Activated CD4-positive, alpha-beta T cell treated with anti-CD3 and anti-CD28 coated beads, Interleukin-2, amount 10 ng/mL, durations not matched to agents 7 days and 5 days (primary cell): ENCODE data around the gene WDR70. TPM values are rescaled to one million over a fixed set of nuclear protein-coding genes. Genes with fewer than 3 reads are reported as not detected.
"Not testable (repeated sequence)": the region's sequence is repeated elsewhere in the genome, so short reads cannot be mapped to it uniquely, and the experiment has no call there.

Experiments used
- CTCF ChIA-PET: fragments of 350-600 bp; sonication (Branson Sonifier 250); formaldehyde crosslinking; loops from one replicate; lab custom pipeline; 2021; ENCODE audit warnings: antibody characterized with exemption; lab: Charles Lee
- POLR2A ChIA-PET: fragments of 350-600 bp; sonication (Branson Sonifier 250); formaldehyde crosslinking; loops from one replicate; lab custom pipeline; 2021; ENCODE audit warnings: antibody characterized with exemption; lab: Charles Lee
- DNase-seq: peaks from one replicate; pipeline ENCODE4 v3.0.0-alpha.2; 2020
- H3K27ac Mint-ChIP-seq: one replicate; pipeline ENCODE4 v1.8.0; 2021; ENCODE audit warnings: mild to moderate bottlenecking, moderate library complexity, mixed read lengths
- H3K27me3 Mint-ChIP-seq: one replicate; pipeline ENCODE4 v1.8.0; 2021; ENCODE audit warnings: mixed read lengths
- H3K36me3 Mint-ChIP-seq: one replicate; pipeline ENCODE4 v1.8.0; 2021; ENCODE audit warnings: low read depth, mixed read lengths
- H3K4me1 Mint-ChIP-seq: one replicate; pipeline ENCODE4 v1.8.0; 2021; ENCODE audit warnings: mixed read lengths
- H3K4me3 Mint-ChIP-seq: one replicate; pipeline ENCODE4 v1.8.0; 2021; ENCODE audit warnings: mild to moderate bottlenecking, moderate library complexity, mixed read lengths
- H3K9me3 Mint-ChIP-seq: one replicate; pipeline ENCODE4 v1.8.0; 2021; ENCODE audit warnings: mixed read lengths
- total RNA-seq, 2 experiments: library from RNA; stranded (reverse); gene quantifications; one replicate each; pipeline ENCODE4 v1.2.3, GENCODE V29; 2021

Gene WDR70
- total RNA-seq, 2 experiments from 2014 or later = 31.8 to 38.3 TPM

GRCh38 chr5:37767961-37768360, 388.8 kb downstream of the WDR70 start:
- H3K27me3 Mint-ChIP-seq = no peaks in the 10 kb centered on the region
- no peaks in the 10 kb centered on the region for H3K4me1 Mint-ChIP-seq
- DNase-seq = no peak
- ChIA-PET CTCF (interaction anchor here (0.9 kb wide), 1 partner anchor 9 kb away, joined by 3 read pairs; no protein-coding TSS in a partner anchor), POLR2A (no interaction called here)
- H3K36me3 Mint-ChIP-seq = no peaks in the 10 kb centered on the region
- H3K9me3 Mint-ChIP-seq = peaks cover 2% of the 10 kb centered on the region
- H3K27ac Mint-ChIP-seq = no peak overlapping the region
- no peak overlapping the region for H3K4me3 Mint-ChIP-seq

GRCh38 chr5:37768371-37768770, 389.3 kb downstream of the WDR70 start:
- POLR2A ChIA-PET = no interaction called here
- Mint-ChIP-seq H3K27ac (no peak overlapping the region), H3K4me3 (no peak overlapping the region), H3K36me3 (no peaks in the 10 kb centered on the region), H3K4me1 (no peaks in the 10 kb centered on the region), H3K9me3 (peaks cover 2% of the 10 kb centered on the region), H3K27me3 (no peaks in the 10 kb centered on the region)
- CTCF ChIA-PET = interaction anchor here (0.9 kb wide), 1 partner anchor 9 kb away, joined by 3 read pairs; no protein-coding TSS in a partner anchor
- DNase-seq = no peak

GRCh38 chr5:37769108-37769507, 390.0 kb downstream of the WDR70 start:
- peaks cover 7% of the 10 kb centered on the region for H3K9me3 Mint-ChIP-seq
- CTCF ChIA-PET = no interaction called here
- no peaks in the 10 kb centered on the region for H3K27me3 Mint-ChIP-seq
- POLR2A ChIA-PET = no interaction called here
- DNase-seq = no peak
- no peak overlapping the region for H3K27ac Mint-ChIP-seq
- H3K4me3 Mint-ChIP-seq = no peak overlapping the region
- no peaks in the 10 kb centered on the region for H3K36me3 Mint-ChIP-seq
- no peaks in the 10 kb centered on the region for H3K4me1 Mint-ChIP-seq

DNA sequence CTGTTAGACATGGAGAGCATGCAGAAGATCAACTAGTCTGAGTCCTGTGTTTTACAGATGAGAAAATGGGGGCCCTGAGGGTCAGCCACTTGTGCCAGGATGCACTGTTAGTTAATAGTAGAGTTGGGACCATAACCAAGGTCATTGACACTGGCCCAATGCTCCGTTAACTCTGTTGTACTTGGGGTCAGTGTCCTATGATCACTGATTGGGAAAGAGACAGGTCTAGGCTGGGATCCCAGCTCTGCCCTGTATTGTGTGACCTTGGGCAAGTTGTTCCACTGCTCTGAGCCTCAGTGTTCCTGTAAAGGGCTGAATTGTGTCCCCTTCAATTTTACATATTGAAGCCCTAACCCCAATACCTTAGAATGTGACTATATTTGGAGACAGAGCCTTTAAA, 390.7 kb downstream of the WDR70 start:
- DNase-seq = no peak
- no peaks in the 10 kb centered on the region for H3K36me3 Mint-ChIP-seq
- POLR2A ChIA-PET = no interaction called here
- CTCF ChIA-PET = no interaction called here
- H3K4me1 Mint-ChIP-seq = no peaks in the 10 kb centered on the region
- no peak overlapping the region for H3K27ac Mint-ChIP-seq
- no peaks in the 10 kb centered on the region for H3K27me3 Mint-ChIP-seq
- peaks cover 8% of the 10 kb centered on the region for H3K9me3 Mint-ChIP-seq
- H3K4me3 Mint-ChIP-seq = no peak overlapping the region

GRCh38 chr5:37770786-37771185, 391.7 kb downstream of the WDR70 start:
- Mint-ChIP-seq H3K9me3 (peaks cover 11% of the 10 kb centered on the region), H3K27ac (no peak overlapping the region), H3K4me3 (no peak overlapping the region), H3K4me1 (no peaks in the 10 kb centered on the region), H3K27me3 (no peaks in the 10 kb centered on the region), H3K36me3 (no peaks in the 10 kb centered on the region)
- CTCF ChIA-PET = no interaction called here
- POLR2A ChIA-PET = no interaction called here
- DNase-seq = no peak

- no peak overlapping the region for H3K4me3 Mint-ChIP-seq
- peaks cover 15% of the 10 kb centered on the region for H3K9me3 Mint-ChIP-seq
- H3K4me1 Mint-ChIP-seq = no peaks in the 10 kb centered on the region
- DNase-seq = no peak
- ChIA-PET CTCF (no interaction called here), POLR2A (no interaction called here)
- H3K36me3 Mint-ChIP-seq = no peaks in the 10 kb centered on the region
- no peaks in the 10 kb centered on the region for H3K27me3 Mint-ChIP-seq
- H3K27ac Mint-ChIP-seq = no peak overlapping the region
Measured at GRCh38 chr5:37771203-37771611, 392.1 kb downstream of the WDR70 start.

DNA sequence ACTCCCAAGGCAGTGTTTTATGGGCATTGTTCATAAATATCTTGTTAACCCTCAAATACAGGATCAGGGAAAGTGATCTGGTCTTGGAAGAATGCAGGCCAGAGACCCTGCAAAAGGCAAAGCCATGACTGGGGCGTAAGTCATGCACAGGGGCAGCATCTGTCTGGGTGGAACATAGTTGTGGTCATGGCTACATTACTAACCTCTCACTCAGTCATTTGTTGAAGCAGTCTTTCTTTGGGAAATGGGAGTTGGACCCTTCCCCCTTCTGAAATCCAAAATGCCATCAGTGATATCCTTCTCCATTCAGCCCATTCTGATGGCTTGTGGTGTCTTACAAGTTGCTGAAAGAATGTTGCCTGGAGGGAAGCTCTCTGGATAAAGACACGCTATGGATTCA, 392.6 kb downstream of the WDR70 start:
- no peaks in the 10 kb centered on the region for H3K4me1 Mint-ChIP-seq
- no peak overlapping the region for H3K4me3 Mint-ChIP-seq
- POLR2A ChIA-PET = no interaction called here
- DNase-seq = no peak
- CTCF ChIA-PET = no interaction called here
- no peaks in the 10 kb centered on the region for H3K27me3 Mint-ChIP-seq
- H3K36me3 Mint-ChIP-seq = no peaks in the 10 kb centered on the region
- H3K9me3 Mint-ChIP-seq = peaks cover 15% of the 10 kb centered on the region
- no peak overlapping the region for H3K27ac Mint-ChIP-seq

DNA sequence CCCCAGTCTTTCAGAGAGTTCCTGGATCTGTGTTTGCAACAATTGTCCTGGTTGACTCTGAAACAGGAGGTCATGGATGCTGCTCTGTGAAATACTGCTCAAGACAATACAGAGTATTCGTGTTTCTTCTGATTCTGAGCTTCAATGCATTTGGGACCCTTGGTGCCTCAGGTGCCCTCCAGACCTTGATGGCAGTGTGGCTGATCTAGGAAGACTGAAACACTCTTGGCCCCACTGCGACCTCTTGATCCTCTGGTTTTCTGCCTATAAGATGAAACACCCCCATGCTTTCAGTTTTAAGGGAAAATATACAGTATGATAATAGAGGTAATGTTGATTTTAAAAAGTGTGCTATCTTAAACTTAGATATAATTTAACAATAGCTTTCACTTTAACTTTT, 393.1 kb downstream of the WDR70 start:
- DNase-seq = no peak
- H3K27me3 Mint-ChIP-seq = no peaks in the 10 kb centered on the region
- no peaks in the 10 kb centered on the region for H3K4me1 Mint-ChIP-seq
- H3K4me3 Mint-ChIP-seq = no peak overlapping the region
- CTCF ChIA-PET = no interaction called here
- POLR2A ChIA-PET = no interaction called here
- peaks cover 15% of the 10 kb centered on the region for H3K9me3 Mint-ChIP-seq
- H3K36me3 Mint-ChIP-seq = no peaks in the 10 kb centered on the region
- H3K27ac Mint-ChIP-seq = no peak overlapping the region

GRCh38 chr5:37773809-37774208, 394.7 kb downstream of the WDR70 start:
- H3K4me3 Mint-ChIP-seq = no peak overlapping the region
- H3K27ac Mint-ChIP-seq = no peak overlapping the region
- H3K36me3 Mint-ChIP-seq = no peaks in the 10 kb centered on the region
- POLR2A ChIA-PET = no interaction called here
- no peaks in the 10 kb centered on the region for H3K27me3 Mint-ChIP-seq
- CTCF ChIA-PET = no interaction called here
- no peak for DNase-seq
- no peaks in the 10 kb centered on the region for H3K4me1 Mint-ChIP-seq
- H3K9me3 Mint-ChIP-seq = peaks cover 15% of the 10 kb centered on the region

DNA sequence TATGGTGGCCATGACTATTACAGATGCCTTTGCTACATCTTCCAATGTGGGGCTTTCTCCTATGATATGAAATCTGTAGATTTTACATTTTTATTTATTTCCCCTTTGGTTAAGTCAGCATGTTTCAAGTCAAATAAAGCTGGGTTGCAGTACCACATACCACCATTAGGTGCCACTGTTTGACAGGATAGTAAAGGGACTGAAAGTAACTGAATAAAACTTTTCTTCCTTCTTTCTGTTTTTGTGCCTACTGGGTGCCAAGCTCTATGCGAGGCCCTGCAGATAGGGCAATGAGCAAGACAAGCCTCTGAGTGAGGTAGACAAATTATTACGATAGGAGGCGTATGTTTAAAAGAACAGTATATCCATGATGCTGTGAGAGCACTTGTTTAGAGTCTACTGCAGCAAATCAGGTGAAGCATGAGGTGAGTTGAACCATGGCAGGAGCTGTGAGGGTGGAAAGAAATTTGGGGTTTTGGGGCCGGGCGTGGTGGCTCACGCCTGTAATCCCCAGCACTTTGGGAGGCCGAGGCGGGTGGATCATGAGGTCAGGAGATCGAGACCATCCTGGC, 395.9 kb downstream of the WDR70 start:
- Mint-ChIP-seq H3K4me1 (no peaks in the 10 kb centered on the region), H3K27me3 (no peaks in the 10 kb centered on the region), H3K36me3 (no peaks in the 10 kb centered on the region), H3K27ac (no peak overlapping the region), H3K4me3 (no peak overlapping the region), H3K9me3 (peaks cover 15% of the 10 kb centered on the region)
- POLR2A ChIA-PET = no interaction called here
- peak; percentile 32 for DNase-seq
- CTCF ChIA-PET = interaction anchor here (1.1 kb wide), 1 partner anchor 9 kb away, joined by 4 read pairs; no protein-coding TSS in a partner anchor

GRCh38 chr5:37776826-37777225, 397.7 kb downstream of the WDR70 start:
- CTCF ChIA-PET = interaction anchor here (0.7 to 1.4 kb wide), 2 partner anchors 9 to 54 kb away, joined by 3 read pairs; no protein-coding TSS in a partner anchor
- no peak overlapping the region for H3K4me3 Mint-ChIP-seq
- no peaks in the 10 kb centered on the region for H3K36me3 Mint-ChIP-seq
- no peaks in the 10 kb centered on the region for H3K27me3 Mint-ChIP-seq
- H3K9me3 Mint-ChIP-seq = peaks cover 13% of the 10 kb centered on the region
- no peaks in the 10 kb centered on the region for H3K4me1 Mint-ChIP-seq
- POLR2A ChIA-PET = no interaction called here
- no peak overlapping the region for H3K27ac Mint-ChIP-seq
- no peak for DNase-seq

- Mint-ChIP-seq H3K27me3 (no peaks in the 10 kb centered on the region), H3K9me3 (peaks cover 13% of the 10 kb centered on the region), H3K4me3 (no peak overlapping the region), H3K27ac (no peak overlapping the region), H3K36me3 (no peaks in the 10 kb centered on the region), H3K4me1 (no peaks in the 10 kb centered on the region)
- ChIA-PET POLR2A (no interaction called here), CTCF (interaction anchor here (0.7 to 1.4 kb wide), 2 partner anchors 10 to 54 kb away, joined by 3 read pairs; no protein-coding TSS in a partner anchor)
- DNase-seq = no peak
Measured at GRCh38 chr5:37777432-37778130, 398.5 kb downstream of the WDR70 start.

- H3K9me3 Mint-ChIP-seq, H3K27me3 Mint-ChIP-seq, H3K36me3 Mint-ChIP-seq, DNase-seq, H3K27ac Mint-ChIP-seq, H3K4me1 Mint-ChIP-seq, H3K4me3 Mint-ChIP-seq, CTCF ChIA-PET, POLR2A ChIA-PET: not testable (repeated sequence)
Measured at GRCh38 chr5:37781409-37781808, 402.3 kb downstream of the WDR70 start.
